Endothelial cell of umbilical vein (primary cell): ENCODE data around the gene RBSN. TPM values are rescaled to one million over a fixed set of nuclear protein-coding genes. Genes with fewer than 3 reads are reported as not detected.

Experiments
- Bru-seq: library from RNA; stranded (reverse); fragments of 400-500 nt; gene quantifications from one replicate; lab custom pipeline; 2021; lab: Mats Ljungman, UMichigan
- BruChase-seq, 2 experiments: library from RNA; stranded (reverse); fragments of 400-500 nt; gene quantifications; one replicate each; lab custom pipeline; 2021; lab: Mats Ljungman, UMichigan
- BruUV-seq: library from RNA; stranded (reverse); fragments of 400-500 nt; replicated peaks from 2 replicates; lab custom pipeline; 2021; lab: Mats Ljungman, UMichigan
- CTCF ChIA-PET: fragments of 300-600, 350-600 bp; sonication (Branson Sonifier 250); formaldehyde crosslinking; loops from one replicate; lab custom pipeline; 2021; ENCODE audit warnings: antibody characterized with exemption, inconsistent platforms; lab: Charles Lee
- POLR2A ChIA-PET: fragments of 300-600, 350-600 bp; sonication (Branson Sonifier 250); formaldehyde crosslinking; loops from one replicate; lab custom pipeline; 2021; ENCODE audit warnings: antibody characterized with exemption, inconsistent platforms; lab: Charles Lee
- DNase-seq: peaks from one replicate; pipeline ENCODE4 v3.0.0-alpha.2; 2011; ENCODE audit warnings: low read depth, low spot score
- FAIRE-seq: peaks from 2 replicates; lab custom pipeline; 2011; peaks lifted over from hg19 to GRCh38; lab: Jason Lieb, UNC
- H2AFZ ChIP-seq: 2 replicates; pipeline ENCODE4 v1.6.0; 2012; ENCODE audit warnings: low read depth, low read length, control low read depth, inconsistent platforms
- H3K27ac ChIP-seq: 2 replicates; pipeline ENCODE4 v1.5.1; 2011; ENCODE audit warnings: low read depth, mild to moderate bottlenecking, control low read depth, low read length, moderate library complexity; ENCODE audit not compliant: insufficient read depth
- H3K27me3 ChIP-seq, 2 experiments: 2 replicates each; pipeline versions ENCODE4 v1.6.0 to v1.6.1; 2011; ENCODE audit warnings: low read length in 2 of 2, mixed read lengths in 1 of 2; ENCODE audit not compliant: control insufficient read depth in 2 of 2, insufficient read depth in 2 of 2
- H3K36me3 ChIP-seq, 2 experiments: 2 replicates in 1 of 2; 3 replicates in 1 of 2; pipeline ENCODE4 v1.5.1; 2011; ENCODE audit warnings: low read length in 2 of 2, mild to moderate bottlenecking in 1 of 2, moderate library complexity in 1 of 2; ENCODE audit not compliant: control insufficient read depth in 2 of 2, insufficient read depth in 2 of 2; ENCODE audit errors: extremely low read depth in 1 of 2
- H3K4me1 ChIP-seq: 3 replicates; pipeline ENCODE4 v1.5.1; 2011; ENCODE audit warnings: mild to moderate bottlenecking, low read length; ENCODE audit not compliant: control insufficient read depth, insufficient read depth; ENCODE audit errors: extremely low read depth
- H3K4me2 ChIP-seq: 2 replicates; pipeline ENCODE4 v1.6.1; 2011; ENCODE audit warnings: low read length, control low read depth, mixed read lengths; ENCODE audit not compliant: insufficient read depth
- H3K4me3 ChIP-seq, 3 experiments: fragments of 200-600 bp in 1 of 3; sonication (generic), shearing (Covaris generic) in 1 of 3; replicated peaks in 1 of 3; 2 replicates each; pipeline ENCODE4 v1.5.1; 2011 to 2016; ENCODE audit warnings: control low read depth in 3 of 3, low read length in 3 of 3, mild to moderate bottlenecking in 2 of 3, inconsistent platforms in 1 of 3, low read depth in 1 of 3, moderate library complexity in 1 of 3; ENCODE audit not compliant: insufficient read depth in 1 of 3
- H3K79me2 ChIP-seq: 2 replicates; pipeline ENCODE4 v1.6.0; 2012; ENCODE audit warnings: low read length, inconsistent platforms; ENCODE audit not compliant: control insufficient read depth, insufficient read depth
- H3K9ac ChIP-seq: replicated peaks from 2 replicates; pipeline ENCODE3; 2011; ENCODE audit warnings: low read length, control low read depth; ENCODE audit not compliant: insufficient read depth; ENCODE audit errors: extremely low read depth
- H3K9me1 ChIP-seq: replicated peaks from 3 replicates; pipeline ENCODE4 v1.6.0; 2011; ENCODE audit warnings: mild to moderate bottlenecking, low read length; ENCODE audit not compliant: control insufficient read depth, insufficient read depth; ENCODE audit errors: extremely low read depth
- H3K9me3 ChIP-seq: replicated peaks from 2 replicates; pipeline ENCODE4 v1.5.1; 2012; ENCODE audit warnings: low read length, inconsistent platforms; ENCODE audit not compliant: control insufficient read depth, insufficient read depth
- H4K20me1 ChIP-seq: replicated peaks from 2 replicates; pipeline ENCODE3; 2011; ENCODE audit warnings: mild to moderate bottlenecking, low read length; ENCODE audit not compliant: control insufficient read depth, insufficient read depth; ENCODE audit errors: extremely low read depth
- CTCF ChIP-seq, 2 donors: IDR thresholded peaks; 1 replicate in 1 of 2; 2 replicates in 1 of 2; pipeline ENCODE4 v1.5.1; 2011; ENCODE audit warnings: low read length in 2 of 2, mild to moderate bottlenecking in 2 of 2, moderate library complexity in 2 of 2, control low read depth in 1 of 2, inconsistent platforms in 1 of 2, low read depth in 1 of 2; ENCODE audit not compliant: insufficient read depth in 1 of 2; ENCODE audit errors: extremely low read depth in 1 of 2
- FOS ChIP-seq: IDR thresholded peaks from 2 replicates; pipeline ENCODE4 v1.6.1; 2011; ENCODE audit warnings: mild to moderate bottlenecking, low read length, moderate library complexity, borderline replicate concordance; ENCODE audit not compliant: insufficient read depth
- JUN ChIP-seq: IDR thresholded peaks from 2 replicates; pipeline ENCODE4 v1.6.1; 2011; ENCODE audit warnings: borderline replicate concordance, low read depth; ENCODE audit not compliant: insufficient read length, insufficient read depth
- MYC ChIP-seq: IDR thresholded peaks from one replicate; pipeline ENCODE4 v1.6.1; 2011; ENCODE audit warnings: mild to moderate bottlenecking, low read depth, low read length
- POLR2A ChIP-seq: IDR thresholded peaks from 2 replicates; pipeline ENCODE4 v1.6.1; 2012; ENCODE audit warnings: low read depth, mild to moderate bottlenecking, control low read depth, low read length
- POLR2AphosphoS5 ChIP-seq: IDR thresholded peaks from 2 replicates; pipeline ENCODE4 v1.6.1; 2012; ENCODE audit warnings: low read depth, mild to moderate bottlenecking, control low read depth, low read length, moderate library complexity; ENCODE audit not compliant: insufficient read depth
- dilution Hi-C: fragments of 300-500 bp; cut with MboI; formaldehyde crosslinking; loops from one replicate; pipeline ENCODE4 v1.15.0; 2019; ENCODE audit warnings: low sequenced_read_pairs; ENCODE audit not compliant: extremely low pct_ligation_motif_present
- intact Hi-C: fragments of 100-400 bp; cut with micrococcal nuclease; formaldehyde crosslinking; loops from one replicate; pipeline ENCODE4 v1.10.0; 2022
- long read RNA-seq: library from polyadenylated mRNA; stranded (forward); transcript quantifications from one replicate; pipeline ENCODE4 v2.0.0, GENCODE V29; 2021
- polyA minus RNA-seq, 3 experiments: library from RNA; depleted of rRNA, polyadenylated mRNA; stranded (reverse); fragments of >200 nt; gene quantifications; 1 replicate in 1 of 3; 2 replicates in 2 of 3; pipeline ENCODE4 v1.2.3, GENCODE V29; 2011
- polyA plus RNA-seq, 4 experiments: library from polyadenylated mRNA; depleted of rRNA in 3 of 4; stranded (reverse) in 3 of 4; unstranded in 1 of 4; fragments of >200 nt; gene quantifications; 2 replicates each; pipeline versions ENCODE4 v1.2.1 to v1.2.3, GENCODE V29; 2011 to 2012; ENCODE audit warnings: missing spikeins in 1 of 4
- total RNA-seq: library from RNA; stranded (reverse); gene quantifications from 2 replicates; pipeline ENCODE4 v1.2.3, GENCODE V29; 2021

The RBSN gene
- total RNA-seq = 23.1 and 23.6 TPM in 2 replicates
- polyA plus RNA-seq = 5.8 and 6.7 TPM in 2 replicates
- 6.7 and 7.1 TPM in 2 replicates for polyA plus RNA-seq (2011; cell fraction: cytosol; rRNA removed)
- 14.9 and 15.9 TPM in 2 replicates for polyA plus RNA-seq (2011; cell fraction: nucleus; rRNA removed)
- polyA plus RNA-seq (2012) = 7.4 and 10.5 TPM in 2 replicates
- polyA minus RNA-seq = 18.1 and 20.0 TPM in 2 replicates
- 19.2 TPM for polyA minus RNA-seq (2011; cell fraction: cytosol; rRNA and poly(A)+ RNA removed)
- polyA minus RNA-seq (2011; cell fraction: nucleus; rRNA and poly(A)+ RNA removed) = 11.8 and 13.9 TPM in 2 replicates
- Bru-seq, nascent RNA = percentile 69 among the genes with signal in this experiment
- BruChase-seq, experiment 1, labeled RNA remaining after a 6-hour chase = percentile 76 among the genes with signal in this experiment
- percentile 76 among the genes with signal in this experiment for BruChase-seq, experiment 2, labeled RNA remaining after a 2-hour chase
- long read RNA-seq, full-length matches to known transcripts = 4 of 16 reads
- long read RNA-seq, partial matches to known transcripts = 2 of 16 reads
- long read RNA-seq, other reads (novel, unspliced or antisense) = 10 of 16 reads

GRCh38 chr3:15098503-15099363 lies at the start of gene RBSN:
RBSN (minus strand) TSS chr3:15099148; CDS start chr3:15096120, 3,028 bp downstream.
- dilution Hi-C loops (no loop called here), intact Hi-C loops (loop anchor here (1.0 kb wide), 2 partner anchors 33 to 150 kb away; partner anchors contain the start of gene MRPS25)
- ChIA-PET POLR2A (interaction anchor here (0.6 to 1.6 kb wide), 3 partner anchors 107 to 426 kb away, joined by 3 to 6 read pairs (median 3); partner anchors contain the start of gene CAPN7), CTCF (interaction anchor here (0.7 to 1.9 kb wide), 6 partner anchors 10 to 169 kb away, joined by 3 to 18 read pairs (median 5); partner anchors contain the start of gene MRPS25)
- Histone ChIP-seq H2AFZ (peak within 1 kb of the TSS; percentile 100), H3K27me3 (no peaks in the 10 kb centered on the region), H3K9me1 (no peaks in the 10 kb centered on the region), H3K9me3 (no peaks in the 10 kb centered on the region), H3K27ac (peak within 1 kb of the TSS; percentile 45), H3K9ac (peak within 1 kb of the TSS; percentile 77), H3K4me3 (peak within 1 kb of the TSS; percentile 87 to 98 (median 89)), H3K79me2 (peaks cover 14% of the 10 kb centered on the region), H3K36me3 (peaks cover 8 to 14% of the 10 kb centered on the region in 2 experiments), H3K4me1 (peaks cover 13% of the 10 kb centered on the region), H3K4me2 (peak within 1 kb of the TSS; percentile 88), H4K20me1 (no peaks in the 10 kb centered on the region)
- TF ChIP-seq CTCF (IDR thresholded peaks at IDR 0.05; ENCODE audit: extremely low read depth in 1 of 2, insufficient read depth in 1 of 2, low read depth in 1 of 2, low read length in 2 of 2) (no peak), FOS (no peak), POLR2A (peak; percentile 69), MYC (no peak), JUN (no peak), POLR2AphosphoS5 (peak; percentile 86)
- FAIRE-seq (peak; percentile 90), DNase-seq (peak; percentile 96)
- BruUV-seq = no TSS peak
